AG10803 (cell line): ENCODE measurements around the gene STARD8.

Experiments used
- DNase-seq: peaks from one replicate; pipeline ENCODE4 v3.0.0; 2010; ENCODE audit warnings: low read depth
- H3K4me3 ChIP-seq: 2 replicates; pipeline ENCODE4 v1.5.1; 2011; ENCODE audit warnings: mild to moderate bottlenecking, low read length, control low read depth
- CTCF ChIP-seq: conservative IDR thresholded peaks from 2 replicates; pipeline ENCODE4 v1.5.1; 2011; ENCODE audit warnings: mild to moderate bottlenecking, low read length, control low read depth, inconsistent platforms

The STARD8 gene

GRCh38 chrX:68692651-68693050 lies 45.2 kb downstream of the STARD8 start:
- TF ChIP-seq CTCF = no peak
- peak; percentile 29 for DNase-seq
- no peak overlapping the region for H3K4me3 ChIP-seq

- DNase-seq = peak; percentile 66
- H3K4me3 ChIP-seq = peak overlapping the region; percentile 62
- TF ChIP-seq CTCF = no peak
These were observed 46.3 kb downstream of the STARD8 start for GRCh38 chrX:68693481-68694434.

- peak overlapping the region; percentile 62 for H3K4me3 ChIP-seq
- DNase-seq = no peak
- no peak for TF ChIP-seq CTCF
These were observed 47.2 kb downstream of the STARD8 start for GRCh38 chrX:68694435-68695205.

- DNase-seq = no peak
- TF ChIP-seq CTCF = no peak
- H3K4me3 ChIP-seq = no peak overlapping the region
These were observed 47.9 kb downstream of the STARD8 start for GRCh38 chrX:68695206-68695845.

DNA sequence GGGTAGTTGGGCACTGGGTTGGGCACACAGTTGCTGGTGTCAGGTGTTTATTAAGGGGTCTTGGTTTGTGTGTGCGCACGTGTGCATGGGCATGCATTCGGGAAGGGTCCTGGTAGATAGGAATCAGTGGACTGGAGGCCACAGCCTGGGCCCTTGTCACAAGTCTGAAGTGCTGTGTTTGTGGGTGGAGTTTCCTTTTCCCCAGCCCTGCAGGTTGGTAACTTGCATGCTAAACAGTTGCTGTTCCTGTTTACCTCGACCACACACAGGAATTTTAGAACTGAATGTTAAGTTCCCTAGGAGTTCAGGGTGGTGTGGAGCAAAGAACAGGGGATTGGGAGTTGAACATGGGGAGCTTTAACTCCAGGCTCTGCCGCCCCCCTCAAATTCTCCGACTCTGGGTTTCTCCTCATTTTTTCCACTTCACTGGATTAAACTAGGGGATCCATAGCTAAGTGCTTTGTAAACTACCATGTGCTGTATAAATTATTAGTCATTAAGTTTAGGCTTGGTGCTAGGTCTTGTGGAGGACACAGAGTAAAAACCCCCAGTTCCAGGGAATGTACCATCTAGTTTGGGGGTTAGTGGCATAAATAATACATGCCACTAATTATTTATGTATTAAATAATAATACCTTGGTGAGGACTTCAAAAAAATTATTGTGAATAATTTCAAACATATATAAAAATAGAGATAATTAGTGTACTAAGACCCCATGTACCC lies 49.0 kb downstream of the STARD8 start:
- H3K4me3 ChIP-seq = no peak overlapping the region
- TF ChIP-seq CTCF = no peak
- DNase-seq = no peak

GRCh38 chrX:68697036-68697435 lies 49.6 kb downstream of the STARD8 start:
- DNase-seq = no peak
- no peak for TF ChIP-seq CTCF
- no peak overlapping the region for H3K4me3 ChIP-seq
